Sigmoid colon (tissue), 7 donors: ENCODE results near the gene TMUB2. TPM values are rescaled to one million over a fixed set of nuclear protein-coding genes. Genes with fewer than 3 reads are reported as not detected.
A peak's percentile ranks its signal among the peaks of the same experiment; 100 is the strongest.

Experiments used
- DNase-seq: peaks from one replicate; pipeline ENCODE4 v3.0.0-alpha.2; 2019
- H3K27ac ChIP-seq, 4 donors: fragments of 200-600 bp; sonication (generic); one replicate each; pipeline ENCODE4 v1.5.1; 2016 to 2019; ENCODE audit warnings: mild to moderate bottlenecking in 1 of 4
- H3K27me3 ChIP-seq, 3 donors: fragments of 200-600 bp; sonication (generic); one replicate each; pipeline ENCODE4 v1.5.1; 2019; ENCODE audit warnings: mild to moderate bottlenecking in 1 of 3
- H3K36me3 ChIP-seq, 4 donors: fragments of 200-600 bp; sonication (generic); one replicate each; pipeline ENCODE4 v1.5.1; 2016 to 2019
- H3K4me1 ChIP-seq, 4 donors: fragments of 200-600 bp; sonication (generic); one replicate each; pipeline ENCODE4 v1.5.1; 2017 to 2019
- H3K4me3 ChIP-seq, 4 donors: fragments of 200-600 bp; sonication (generic); one replicate each; pipeline ENCODE4 v1.5.1; 2017 to 2019; ENCODE audit warnings: mild to moderate bottlenecking in 2 of 4, moderate library complexity in 1 of 4
- H3K9me3 ChIP-seq, 4 donors: fragments of 200-600 bp in 3 of 4; sonication (generic) in 3 of 4; one replicate each; pipeline versions ENCODE4 v1.5.1 to v1.6.1; 2013 to 2019
- CTCF ChIP-seq, 4 experiments: fragments of 450-650 bp in 3 of 4; fragments of 200-600 bp in 1 of 4; IDR thresholded peaks; one replicate each; pipeline ENCODE4 v1.5.1; 2016 to 2019; ENCODE audit warnings: antibody characterized with exemption in 4 of 4, mild to moderate bottlenecking in 3 of 4, moderate library complexity in 2 of 4
- EP300 ChIP-seq, 4 donors: sonication (generic); formaldehyde crosslinking; IDR thresholded peaks; one replicate each; pipeline ENCODE4 v1.6.1; 2017; ENCODE audit warnings: antibody characterized with exemption in 4 of 4
- POLR2A ChIP-seq, 2 donors: fragments of 450-650 bp; IDR thresholded peaks; one replicate each; pipeline ENCODE4 v1.6.1; 2016; ENCODE audit warnings: antibody characterized with exemption in 2 of 2, mild to moderate bottlenecking in 2 of 2, moderate library complexity in 2 of 2
- POLR2AphosphoS5 ChIP-seq, 4 donors: sonication (generic); formaldehyde crosslinking; IDR thresholded peaks; one replicate each; pipeline ENCODE4 v1.6.1; 2017; ENCODE audit warnings: antibody characterized with exemption in 4 of 4
- WGBS, 2 donors: extraction: QIAGEN DNeasy Blood & Tissue Kit; methylation state at CpG; one replicate each; pipeline ENCODE4 v1.1.7; 2013; 5-methylcytosine and 5-hydroxymethylcytosine counted together
- intact Hi-C: fragments of 100-400 bp; cut with DNase I; formaldehyde crosslinking; loops from one replicate; pipeline ENCODE4 v1.15.1; 2023
- polyA plus RNA-seq, 3 donors: library from polyadenylated mRNA; stranded (reverse); fragments of 200-250 nt; gene quantifications; one replicate each; pipeline ENCODE4 v1.2.3, GENCODE V29; 2013
- total RNA-seq, 4 donors: library from RNA; depleted of rRNA; stranded (reverse); fragments of >200 nt; gene quantifications; one replicate each; pipeline ENCODE4 v1.1.0, GENCODE V29; 2016
- donor health status: healthy with polysubstance abuse.
- donor health status: Bipolar disorder and iron deficiency.
- donor health status: healthy.

Gene TMUB2
- total and polyA plus RNA-seq, 7 donors = 19.0 to 41.3 (median 28.8) TPM

- no peak overlapping the region for H3K4me3 ChIP-seq
- peaks cover 8 to 47% (median 36%) of the 10 kb centered on the region in 4 donors for H3K36me3 ChIP-seq
- peaks cover 0 to 48% (median 18%) of the 10 kb centered on the region in 4 donors for H3K4me1 ChIP-seq
- no peak overlapping the region for H3K27ac ChIP-seq
- WGBS, 2 donors = 90 to 91% methylated on average over 5 of the region's 5 CpGs
- H3K9me3 ChIP-seq = no peaks in the 10 kb centered on the region
- TF ChIP-seq POLR2AphosphoS5 (IDR thresholded peaks at IDR 0.05) (no peak), POLR2A (IDR thresholded peaks at IDR 0.05) (no peak), EP300 (IDR thresholded peaks at IDR 0.05) (no peak), CTCF (IDR thresholded peaks at IDR 0.05) (no peak)
- intact Hi-C loops = no loop called here
- no peaks in the 10 kb centered on the region for H3K27me3 ChIP-seq
- no peak for DNase-seq
Measured at GRCh38 chr17:44207743-44208142, 21.0 kb downstream of the TMUB2 start.

GRCh38 chr17:44209786-44210341, 23.1 kb downstream of the TMUB2 start:
- no peak for DNase-seq
- H3K27me3 ChIP-seq = no peaks in the 10 kb centered on the region
- intact Hi-C loops = loop anchor here (1.0 to 10.0 kb wide), 3 partner anchors 121 to 295 kb away; partner anchors contain the start of genes GPATCH8 and GRN
- peak overlapping the region in 1 of 4 donors; percentile 21 for H3K4me3 ChIP-seq
- H3K9me3 ChIP-seq = no peaks in the 10 kb centered on the region
- H3K4me1 ChIP-seq = peaks cover 0 to 41% (median 15%) of the 10 kb centered on the region in 4 donors
- TF ChIP-seq POLR2AphosphoS5 (IDR thresholded peaks at IDR 0.05) (no peak), EP300 (IDR thresholded peaks at IDR 0.05) (no peak), POLR2A (IDR thresholded peaks at IDR 0.05) (no peak), CTCF (IDR thresholded peaks at IDR 0.05) (no peak)
- H3K27ac ChIP-seq = peak overlapping the region; percentile 65 to 74 (median 70)
- H3K36me3 ChIP-seq = peaks cover 16 to 65% (median 49%) of the 10 kb centered on the region in 4 donors
- 68 to 74% methylated on average over 11 of the region's 11 CpGs for WGBS, 2 donors

- peak; percentile 96 for DNase-seq
- TF ChIP-seq POLR2A (IDR thresholded peaks at IDR 0.05) (no peak), POLR2AphosphoS5 (IDR thresholded peaks at IDR 0.05) (peak in 3 of 4 donors; percentile 54 to 69 (median 55)), CTCF (IDR thresholded peaks at IDR 0.05) (peak; percentile 95 to 99 (median 98)), EP300 (IDR thresholded peaks at IDR 0.05) (no peak)
- peak overlapping the region in 2 of 4 donors; percentile 1 to 21 for H3K4me3 ChIP-seq
- H3K9me3 ChIP-seq = no peaks in the 10 kb centered on the region
- intact Hi-C loops = loop anchor here (1.0 to 10.0 kb wide), 3 partner anchors 121 to 294 kb away; partner anchors contain the start of genes GPATCH8 and GRN
- peaks cover 22 to 72% (median 56%) of the 10 kb centered on the region in 4 donors for H3K36me3 ChIP-seq
- 29 to 30% methylated on average over 64 of the region's 64 CpGs for WGBS, 2 donors
- peak overlapping the region; percentile 65 to 74 (median 70) for H3K27ac ChIP-seq
- H3K4me1 ChIP-seq = peaks cover 0 to 38% (median 15%) of the 10 kb centered on the region in 4 donors
- no peaks in the 10 kb centered on the region for H3K27me3 ChIP-seq
Measured at GRCh38 chr17:44210342-44211192, 23.8 kb downstream of the TMUB2 start.

- peak overlapping the region in 3 of 4 donors; percentile 65 to 74 (median 70) for H3K27ac ChIP-seq
- peaks cover 0 to 43% (median 17%) of the 10 kb centered on the region in 4 donors for H3K4me1 ChIP-seq
- no peak for DNase-seq
- H3K9me3 ChIP-seq = no peaks in the 10 kb centered on the region
- intact Hi-C loops = loop anchor here (5.0 to 10.0 kb wide), 2 partner anchors 136 to 293 kb away; partner anchors contain the start of genes GPATCH8 and GRN
- H3K27me3 ChIP-seq = no peaks in the 10 kb centered on the region
- H3K4me3 ChIP-seq = no peak overlapping the region
- TF ChIP-seq EP300 (IDR thresholded peaks at IDR 0.05) (no peak), POLR2AphosphoS5 (IDR thresholded peaks at IDR 0.05) (no peak), POLR2A (IDR thresholded peaks at IDR 0.05) (no peak), CTCF (IDR thresholded peaks at IDR 0.05) (no peak)
- H3K36me3 ChIP-seq = peaks cover 32 to 81% (median 63%) of the 10 kb centered on the region in 4 donors
- 91 to 92% methylated on average over 30 of the region's 30 CpGs for WGBS, 2 donors
Measured at GRCh38 chr17:44211281-44212265, 24.8 kb downstream of the TMUB2 start.
